Activated CD8-positive, alpha-beta memory T cell treated with anti-CD3 and anti-CD28 coated beads, Interleukin-2, amount 50 U/mL, for 24 hours (primary cell): ENCODE results near the gene SNTG2.

Experiments
- DNase-seq: peaks from one replicate; pipeline ENCODE4 v3.0.0-alpha.2; 2020; ENCODE audit errors: extremely low read depth

SNTG2 gene

GRCh38 chr2:953975-954686 is 3.5 kb downstream of the SNTG2 start:
- DNase-seq = no peak

- DNase-seq = no peak
These were observed 4.0 kb downstream of the SNTG2 start for GRCh38 chr2:954687-955000.

- DNase-seq = no peak
These were observed 5.4 kb downstream of the SNTG2 start for GRCh38 chr2:955829-956731.

GRCh38 chr2:959457-959856 is 8.8 kb downstream of the SNTG2 start:
- DNase-seq = no peak

- no peak for DNase-seq
These were observed 9.6 kb downstream of the SNTG2 start for GRCh38 chr2:960061-960736.

GRCh38 chr2:961786-962185 is 11.1 kb downstream of the SNTG2 start:
- no peak for DNase-seq

GRCh38 chr2:963876-964275 is 13.2 kb downstream of the SNTG2 start:
- DNase-seq = no peak

- no peak for DNase-seq
These were observed 13.9 kb downstream of the SNTG2 start for GRCh38 chr2:964562-964961.

- no peak for DNase-seq
These were observed 15.0 kb downstream of the SNTG2 start for GRCh38 chr2:965640-966147.

GRCh38 chr2:973129-973528 is 22.5 kb downstream of the SNTG2 start:
- DNase-seq = no peak

- no peak for DNase-seq
These were observed 23.4 kb downstream of the SNTG2 start for GRCh38 chr2:974054-974453.

GRCh38 chr2:974502-974901 is 23.9 kb downstream of the SNTG2 start:
- DNase-seq = no peak

- DNase-seq = no peak
These were observed 24.4 kb downstream of the SNTG2 start for GRCh38 chr2:975095-975494.

GRCh38 chr2:979069-979928 is 28.6 kb downstream of the SNTG2 start:
- no peak for DNase-seq

- no peak for DNase-seq
These were observed 29.5 kb downstream of the SNTG2 start for GRCh38 chr2:980176-980575.

GRCh38 chr2:981258-981657 is 30.6 kb downstream of the SNTG2 start:
- DNase-seq = no peak

- no peak for DNase-seq
These were observed 31.1 kb downstream of the SNTG2 start for GRCh38 chr2:981759-982158.

- no peak for DNase-seq
These were observed 34.8 kb downstream of the SNTG2 start for GRCh38 chr2:985317-985898.

GRCh38 chr2:987789-988188 is 37.1 kb downstream of the SNTG2 start:
- no peak for DNase-seq

GRCh38 chr2:989781-990467 is 39.3 kb downstream of the SNTG2 start:
- DNase-seq = no peak

GRCh38 chr2:990970-991369 is 40.3 kb downstream of the SNTG2 start:
- no peak for DNase-seq
